Testis (tissue), 3 donors: ENCODE results near the gene ARHGEF10L. TPM values are rescaled to one million over a fixed set of nuclear protein-coding genes. Genes with fewer than 3 reads are reported as not detected.

Experiments
- DNase-seq: peaks from one replicate; pipeline ENCODE4 v3.0.0-alpha.2; 2019
- H3K27ac ChIP-seq, 2 donors: fragments of 200-600 bp; sonication (generic); one replicate each; pipeline ENCODE4 v1.5.1; 2019
- H3K27me3 ChIP-seq: fragments of 200-600 bp; sonication (generic); one replicate; pipeline ENCODE4 v1.5.1; 2019
- H3K36me3 ChIP-seq: fragments of 200-600 bp; sonication (generic); one replicate; pipeline ENCODE4 v1.5.1; 2017; ENCODE audit warnings: low read depth; ENCODE audit errors: missing control alignments
- H3K4me1 ChIP-seq: fragments of 200-600 bp; sonication (generic); one replicate; pipeline ENCODE4 v1.5.1; 2019
- H3K4me3 ChIP-seq, 2 donors: fragments of 200-600 bp; sonication (generic); one replicate each; pipeline ENCODE4 v1.5.1; 2017 to 2019
- H3K9me3 ChIP-seq: fragments of 200-600 bp; sonication (generic); one replicate; pipeline ENCODE4 v1.5.1; 2017
- CTCF ChIP-seq, 3 experiments: fragments of 450-650 bp in 2 of 3; fragments of 200-600 bp in 1 of 3; sonication (generic) in 1 of 3; IDR thresholded peaks; one replicate each; pipeline ENCODE4 v1.5.1; 2016 to 2019; ENCODE audit warnings: antibody characterized with exemption in 3 of 3, mild to moderate bottlenecking in 2 of 3, moderate library complexity in 1 of 3
- POLR2A ChIP-seq: fragments of 450-650 bp; IDR thresholded peaks from one replicate; pipeline ENCODE4 v1.6.1; 2017; ENCODE audit warnings: antibody characterized with exemption, mild to moderate bottlenecking, moderate library complexity
- WGBS, 2 donors: methylation state at CpG; one replicate each; pipeline ENCODE4 v1.1.5; 2018; 5-methylcytosine and 5-hydroxymethylcytosine counted together
- intact Hi-C: fragments of 100-400 bp; cut with DNase I; formaldehyde crosslinking; loops from one replicate; pipeline ENCODE4 v1.15.1; 2023; ENCODE audit warnings: low total_unique reads
- polyA plus RNA-seq: library from polyadenylated mRNA; stranded (reverse); fragments of 350-450 nt; fragmentation: Illumina TruSeq; extraction: RNeasy Lipid Tissue Mini Kit (QIAGEN cat#74804); gene quantifications from one replicate; pipeline ENCODE4 v1.2.3, GENCODE V29; 2014; ENCODE audit warnings: low read depth, low replicate concordance; ENCODE audit not compliant: insufficient read depth
- total RNA-seq, 2 donors: library from RNA; depleted of rRNA; stranded (reverse); fragments of >200 nt; gene quantifications; one replicate each; pipeline ENCODE4 v1.2.3, GENCODE V29; 2016

The ARHGEF10L gene
- total and polyA plus RNA-seq, 3 donors from 2014 or later, result 13.5 to 20.3 (median 18.4) TPM

DNA sequence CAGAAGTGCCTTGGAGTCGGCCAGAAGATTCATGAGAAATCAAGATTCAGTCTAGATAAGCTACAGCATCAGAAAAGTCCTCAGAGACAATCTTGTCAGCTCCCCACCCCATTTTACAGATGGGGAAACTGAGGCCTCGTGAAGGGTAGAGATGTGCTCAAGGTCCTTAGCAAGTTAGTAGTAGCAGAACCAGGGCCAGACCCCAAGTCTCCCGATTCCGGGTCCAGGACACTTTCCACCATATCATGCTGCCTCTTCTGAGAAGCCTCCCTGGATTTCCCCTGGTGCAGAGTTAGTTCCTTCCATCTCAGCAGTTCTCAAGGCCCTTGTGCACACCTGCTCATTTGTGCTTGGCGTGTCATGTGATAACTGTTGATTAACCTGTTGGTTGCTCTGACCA is 124.1 kb downstream of the ARHGEF10L start:
- TF ChIP-seq CTCF (IDR thresholded peaks at IDR 0.05) (no peak), POLR2A (no peak)
- Histone ChIP-seq H3K36me3 (no peaks in the 10 kb centered on the region), H3K9me3 (no peaks in the 10 kb centered on the region), H3K27ac (no peak overlapping the region), H3K4me1 (no peaks in the 10 kb centered on the region), H3K4me3 (no peak overlapping the region), H3K27me3 (no peaks in the 10 kb centered on the region)
- DNase-seq, result no peak
- intact Hi-C loops, result no loop called here
- 87 to 88% methylated on average over 5 of the region's 5 CpGs for WGBS, 2 donors

DNA sequence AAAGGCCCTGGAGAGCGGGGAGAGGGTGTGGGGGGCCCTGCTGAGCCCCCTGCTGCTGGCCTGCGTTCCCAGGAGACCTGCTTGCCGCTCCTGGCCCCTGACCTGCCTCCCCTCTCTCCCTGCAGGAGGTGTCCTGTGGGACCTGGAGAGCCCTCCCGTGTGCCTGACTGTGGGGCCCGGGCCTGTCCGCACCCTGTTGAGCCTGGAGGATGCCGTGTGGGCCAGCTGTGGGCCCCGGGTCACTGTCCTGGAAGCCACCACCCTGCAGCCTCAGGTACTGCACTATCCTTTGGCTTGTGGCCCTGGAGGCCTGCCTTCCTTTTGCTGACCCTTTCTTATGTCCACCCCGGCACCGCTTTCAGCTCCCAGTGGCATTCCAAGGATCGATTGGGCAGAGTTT is 124.8 kb downstream of the ARHGEF10L start:
- no peak overlapping the region for H3K27ac ChIP-seq
- H3K36me3 ChIP-seq, result no peaks in the 10 kb centered on the region
- H3K9me3 ChIP-seq, result no peaks in the 10 kb centered on the region
- H3K4me3 ChIP-seq, result no peak overlapping the region
- intact Hi-C loops, result no loop called here
- no peak for TF ChIP-seq POLR2A
- TF ChIP-seq CTCF (IDR thresholded peaks at IDR 0.05), result no peak
- no peaks in the 10 kb centered on the region for H3K4me1 ChIP-seq
- no peaks in the 10 kb centered on the region for H3K27me3 ChIP-seq
- 83 to 89% methylated on average over 7 to 11 of the region's 11 CpGs for WGBS, 2 donors
- no peak for DNase-seq

DNA sequence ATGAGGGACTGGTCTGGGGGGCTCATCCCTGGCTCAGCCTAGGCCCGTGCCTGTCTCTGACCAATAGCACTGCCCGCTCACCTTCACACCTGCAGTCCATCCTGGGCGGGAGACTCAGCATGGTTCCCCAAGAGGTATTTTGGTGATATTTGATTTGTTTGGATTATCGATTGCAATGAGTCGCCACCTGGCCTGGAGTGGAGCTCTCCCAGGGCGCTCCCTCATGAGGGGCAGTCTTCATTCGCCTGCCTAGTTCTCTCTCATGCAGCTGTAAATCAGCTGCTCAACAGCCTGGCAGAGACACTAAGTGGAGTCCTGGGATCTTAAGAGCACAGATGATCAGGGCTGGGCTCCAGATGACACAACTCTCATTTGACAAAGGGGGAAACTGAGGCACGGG is 125.6 kb downstream of the ARHGEF10L start:
- H3K27ac ChIP-seq, result no peak overlapping the region
- intact Hi-C loops, result no loop called here
- no peak for TF ChIP-seq POLR2A
- no peak for TF ChIP-seq CTCF (IDR thresholded peaks at IDR 0.05)
- H3K9me3 ChIP-seq, result no peaks in the 10 kb centered on the region
- H3K4me1 ChIP-seq, result no peaks in the 10 kb centered on the region
- H3K4me3 ChIP-seq, result no peak overlapping the region
- H3K27me3 ChIP-seq, result no peaks in the 10 kb centered on the region
- no peaks in the 10 kb centered on the region for H3K36me3 ChIP-seq
- 87 to 91% methylated on average over 6 to 8 of the region's 8 CpGs for WGBS, 2 donors
- DNase-seq, result no peak

- Histone ChIP-seq H3K4me1 (no peaks in the 10 kb centered on the region), H3K9me3 (no peaks in the 10 kb centered on the region), H3K27me3 (no peaks in the 10 kb centered on the region), H3K36me3 (no peaks in the 10 kb centered on the region), H3K4me3 (no peak overlapping the region), H3K27ac (no peak overlapping the region)
- intact Hi-C loops, result no loop called here
- TF ChIP-seq CTCF (IDR thresholded peaks at IDR 0.05) (no peak), POLR2A (no peak)
- WGBS, 2 donors, result 87 to 96% methylated on average over 3 to 5 of the region's 5 CpGs
- no peak for DNase-seq
Observed at GRCh38 chr1:17665950-17666720, 126.6 kb downstream of the ARHGEF10L start.

GRCh38 chr1:17667641-17668040 is 128.1 kb downstream of the ARHGEF10L start:
- Histone ChIP-seq H3K36me3 (no peaks in the 10 kb centered on the region), H3K4me1 (no peaks in the 10 kb centered on the region), H3K27ac (no peak overlapping the region), H3K9me3 (no peaks in the 10 kb centered on the region), H3K27me3 (no peaks in the 10 kb centered on the region), H3K4me3 (no peak overlapping the region)
- intact Hi-C loops, result no loop called here
- no peak for TF ChIP-seq CTCF (IDR thresholded peaks at IDR 0.05)
- no peak for TF ChIP-seq POLR2A
- WGBS, 2 donors, result 81 to 93% methylated on average over 7 to 9 of the region's 9 CpGs
- no peak for DNase-seq
